ENCODE measurements around the gene MAP4K2.

GRCh38 chr11:64736654-64737053, 66.4 kb downstream of the MAP4K2 start:
- TF ChIP-seq POLR2A (IDR thresholded peaks at IDR 0.05; ENCODE audit: low read depth, low read length) = no peak
- TF ChIP-seq POLR2AphosphoS5 (IDR thresholded peaks at IDR 0.05; ENCODE audit: low read depth, low read length) = no peak
- no peak for TF ChIP-seq TAF1 (IDR thresholded peaks at IDR 0.05; ENCODE audit: borderline replicate concordance, low read depth, low read length)
